HepG2 (cell line): ENCODE results near the gene POLR2F. TPM values are rescaled to one million over a fixed set of nuclear protein-coding genes. Genes with fewer than 3 reads are reported as not detected.
A peak's percentile ranks its signal among the peaks of the same experiment; 100 is the strongest.

Source experiments
- ATAC-seq: fragments of 200-7000 bp; cut with Tn5 transposase; 3 replicates; pipeline ENCODE4 v1.9.1; 2020; ENCODE audit warnings: mild to moderate bottlenecking, moderate library complexity
- BruUV-seq: library from RNA; stranded (reverse); fragments of 400-500 nt; replicated peaks from 2 replicates; lab custom pipeline; 2021; lab: Mats Ljungman, UMichigan
- CTCF ChIA-PET: fragments of 300-600 bp; formaldehyde crosslinking; extraction: SDS; loops from one replicate; lab custom pipeline; 2021; ENCODE audit warnings: low total read pairs, inconsistent platforms, low intra/inter-chr PET ratio; lab: Yijun Ruan, JAX
- POLR2A ChIA-PET: fragments of 350-600 bp; sonication (Branson Sonifier 250); formaldehyde crosslinking; loops from one replicate; lab custom pipeline; 2020; ENCODE audit warnings: antibody characterized with exemption, inconsistent platforms; lab: Yijun Ruan, JAX
- DNase-seq: peaks from one replicate; pipeline ENCODE4 v3.0.0-alpha.2; 2015; ENCODE audit warnings: low spot score
- FAIRE-seq: peaks from 3 replicates; lab custom pipeline; 2011; peaks lifted over from hg19 to GRCh38; lab: Jason Lieb, UNC
- H2AFZ ChIP-seq: one replicate; pipeline ENCODE4 v1.6.1; 2011; ENCODE audit warnings: low read length, inconsistent platforms
- H3K27ac ChIP-seq: fragments of 300-600 bp; 3 replicates; pipeline ENCODE4 v1.8.0; 2011; ENCODE audit warnings: mixed run types, mild to moderate bottlenecking, mixed read lengths, low read length, inconsistent platforms; ENCODE audit not compliant: insufficient read depth; ENCODE audit errors: extremely low read length
- H3K27me3 ChIP-seq, 2 experiments: fragments of 200-600 bp in 1 of 2; 2 replicates in 1 of 2; 3 replicates in 1 of 2; pipeline versions ENCODE4 v1.6.0 to v1.8.0; 2011; ENCODE audit warnings: low read length in 2 of 2, mild to moderate bottlenecking in 2 of 2, moderate library complexity in 2 of 2, inconsistent platforms in 1 of 2; ENCODE audit not compliant: insufficient read depth in 2 of 2, control insufficient read depth in 1 of 2
- H3K36me3 ChIP-seq, 2 experiments: fragments of 200-600 bp in 1 of 2; replicated peaks in 1 of 2; 2 replicates in 1 of 2; 3 replicates in 1 of 2; pipeline versions ENCODE4 v1.5.1 to v1.8.0; 2011; ENCODE audit warnings: low read length in 2 of 2, inconsistent platforms in 1 of 2; ENCODE audit not compliant: insufficient read depth in 2 of 2, control insufficient read depth in 1 of 2
- H3K4me1 ChIP-seq: 2 replicates; pipeline ENCODE4 v1.5.1; 2012; ENCODE audit warnings: low read length, inconsistent platforms; ENCODE audit not compliant: insufficient read depth
- H3K4me2 ChIP-seq: 2 replicates; pipeline ENCODE4 v1.6.0; 2011; ENCODE audit warnings: low read depth, low read length, inconsistent platforms
- H3K4me3 ChIP-seq, 3 experiments: fragments of 200-600 bp in 1 of 3; sonication (generic), shearing (Covaris generic) in 1 of 3; replicated peaks in 1 of 3; 2 replicates each; pipeline ENCODE4 v1.5.1; 2011 to 2016; ENCODE audit warnings: low read length in 3 of 3, inconsistent platforms in 2 of 3, low read depth in 2 of 3, mild to moderate bottlenecking in 2 of 3, control low read depth in 1 of 3, mixed read lengths in 1 of 3; ENCODE audit not compliant: insufficient read depth in 1 of 3
- H3K79me2 ChIP-seq: one replicate; pipeline ENCODE4 v1.6.1; 2011; ENCODE audit warnings: low read length, inconsistent platforms; ENCODE audit not compliant: insufficient read depth
- H3K9ac ChIP-seq: 2 replicates; pipeline ENCODE4 v1.6.0; 2011; ENCODE audit warnings: mild to moderate bottlenecking, low read depth, low read length, inconsistent platforms; ENCODE audit not compliant: insufficient read depth
- H3K9me3 ChIP-seq: 2 replicates; pipeline ENCODE4 v1.5.1; 2012; ENCODE audit warnings: mild to moderate bottlenecking, low read length
- H4K20me1 ChIP-seq: 2 replicates; pipeline ENCODE4 v1.6.0; 2011; ENCODE audit warnings: inconsistent platforms, mild to moderate bottlenecking, low read length, moderate library complexity; ENCODE audit not compliant: insufficient read depth
- GABPA ChIP-seq, 2 experiments: IDR thresholded peaks; 2 replicates each; pipeline ENCODE4 v1.6.1; 2011 to 2016; ENCODE audit warnings: low read depth in 2 of 2, low read length in 1 of 2, missing biosample characterization in 1 of 2, missing genetic modification characterization in 1 of 2
- MIXL1 ChIP-seq: IDR thresholded peaks from 2 replicates; pipeline ENCODE4 v1.6.1; 2016
- WGBS: methylation state at CpG from one replicate; pipeline ENCODE4 v1.1.6; 2017; ENCODE audit warnings: low lambda C conversion rate; 5-methylcytosine and 5-hydroxymethylcytosine counted together
- in situ Hi-C: cut with HindIII; loops from 2 replicates; pipeline ENCODE4 v1.10.0; 2017; ENCODE audit warnings: low pct_unique_long_range_greater_than_20kb; ENCODE audit not compliant: extremely low pct_ligation_motif_present
- intact Hi-C: fragments of 100-400 bp; cut with micrococcal nuclease; formaldehyde crosslinking; loops from one replicate; pipeline ENCODE4 v1.10.0; 2022; ENCODE audit not compliant: unreplicated experiment
- polyA plus RNA-seq, 8 experiments: library from polyadenylated mRNA; depleted of rRNA in 3 of 8; stranded (reverse) in 7 of 8; unstranded in 1 of 8; fragments of >200 nt; fragmentation: Illumina TruSeq in 4 of 8; extraction: Trizol in 4 of 8; gene quantifications; 2 replicates each; pipeline versions ENCODE4 v1.2.1 to v1.2.3, GENCODE V29; 2011 to 2016; ENCODE audit warnings: low read depth in 4 of 8, missing spikeins in 1 of 8, mixed read lengths in 1 of 8; ENCODE audit not compliant: insufficient read depth in 1 of 8
- total RNA-seq, 5 experiments: library from RNA; depleted of rRNA; stranded (reverse); fragments of >200 nt; fragmentation: Illumina TruSeq; extraction: Trizol; gene quantifications; 2 replicates each; pipeline ENCODE4 v1.2.3, GENCODE V29; 2016; ENCODE audit warnings: low read depth in 1 of 5
- TF ChIP-seq, protein P1 (sequence below): sonication (generic); formaldehyde crosslinking; conservative IDR thresholded peaks from 2 replicates; pipeline ENCODE4 v1.4.0; 2020; ENCODE audit warnings: missing genetic modification reagents
- TF ChIP-seq, protein P2 (sequence below): IDR thresholded peaks from 2 replicates; pipeline ENCODE4 v1.6.1; 2016; ENCODE audit warnings: mild to moderate bottlenecking, missing biosample characterization, missing genetic modification reagents
- TF ChIP-seq, protein P3 (sequence below): sonication (generic); formaldehyde crosslinking; IDR thresholded peaks from 2 replicates; pipeline ENCODE4 v1.5.1; 2020; ENCODE audit warnings: mild to moderate bottlenecking, missing genetic modification reagents, moderate library complexity
- TF ChIP-seq, protein P4 (sequence below): sonication (generic); formaldehyde crosslinking; IDR thresholded peaks from 2 replicates; pipeline ENCODE4 v1.4.0; 2020; ENCODE audit warnings: mild to moderate bottlenecking, missing genetic modification reagents
- TF ChIP-seq, protein P5 (sequence below): sonication (generic); formaldehyde crosslinking; IDR thresholded peaks from 2 replicates; pipeline ENCODE4 v1.4.0; 2020; ENCODE audit warnings: mild to moderate bottlenecking, missing genetic modification reagents
- TF ChIP-seq, protein P6 (sequence below): sonication (generic); formaldehyde crosslinking; IDR thresholded peaks from 2 replicates; pipeline ENCODE4 v1.8.1; 2023; ENCODE audit warnings: mild to moderate bottlenecking, missing genetic modification reagents
- TF ChIP-seq, protein P7 (sequence below): sonication (generic); formaldehyde crosslinking; IDR thresholded peaks from 2 replicates; pipeline ENCODE4 v1.5.0; 2020; ENCODE audit warnings: missing genetic modification reagents

Gene POLR2F
- total and polyA plus RNA-seq, 2 of the 13 experiments (the other 11 are each of a cell fraction or from before 2014, with no cell fraction given), result 135 to 158 TPM

DNA sequence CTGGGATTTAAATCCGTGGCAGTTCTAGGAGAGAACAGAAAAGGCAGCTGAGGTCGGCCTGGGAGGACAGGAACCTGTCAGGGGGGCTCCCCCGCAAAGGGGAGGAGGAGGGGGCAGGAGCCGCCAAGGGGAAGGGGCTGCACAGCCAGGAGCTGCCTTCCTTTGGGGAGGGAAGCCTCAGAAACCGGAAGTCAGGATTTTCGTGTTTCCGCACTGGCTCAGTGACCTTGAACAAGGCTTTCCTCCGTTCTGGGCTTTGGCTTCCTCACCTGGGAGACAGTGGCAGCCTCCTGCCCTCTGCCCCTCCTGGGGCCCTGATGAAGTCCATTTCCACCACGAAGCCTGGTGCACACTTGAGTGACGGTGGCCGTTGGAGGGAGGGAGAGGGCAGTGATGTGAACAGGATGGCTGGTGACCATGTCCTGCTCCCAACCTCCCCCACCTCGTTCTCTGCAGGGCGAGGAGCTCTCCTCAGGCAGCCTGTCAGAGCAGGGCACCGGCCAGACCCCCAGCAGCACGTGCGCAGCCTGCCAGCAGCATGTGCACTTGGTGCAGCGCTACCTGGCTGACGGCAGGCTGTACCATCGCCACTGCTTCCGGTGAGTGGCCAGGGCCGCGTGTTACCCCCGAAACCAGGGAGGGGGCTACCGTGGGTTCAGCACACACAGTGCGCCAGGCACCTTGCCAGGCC is 34.8 kb upstream of the POLR2F start:
- DNase-seq (no peak), FAIRE-seq (no peak), ATAC-seq (peak; percentile 27)
- intact Hi-C loops, result no loop called here
- Histone ChIP-seq H3K9me3 (no peaks in the 10 kb centered on the region), H3K4me2 (no peak overlapping the region), H3K27me3 (no peaks in the 10 kb centered on the region), H4K20me1 (no peaks in the 10 kb centered on the region), H3K79me2 (no peaks in the 10 kb centered on the region), H3K9ac (no peak overlapping the region), H3K36me3 (peaks cover 9 to 31% of the 10 kb centered on the region in 2 experiments; a peak in 4 of 5 replicates), H3K4me1 (no peaks in the 10 kb centered on the region; the same call in 1 of the 2 replicates), H3K4me3 (no peak overlapping the region), H3K27ac (no peak overlapping the region), H2AFZ (no peak overlapping the region)
- in situ Hi-C loops, result no loop called here
- POLR2A ChIA-PET, result interaction anchor here (0.8 kb wide), 1 partner anchor 29 kb away, joined by 4 read pairs; no protein-coding TSS in a partner anchor
- BruUV-seq, result no TSS peak
- 84% methylated on average over 14 of the region's 25 CpGs for WGBS
- CTCF ChIA-PET, result no interaction called here
- TF ChIP-seq, protein P1, sequence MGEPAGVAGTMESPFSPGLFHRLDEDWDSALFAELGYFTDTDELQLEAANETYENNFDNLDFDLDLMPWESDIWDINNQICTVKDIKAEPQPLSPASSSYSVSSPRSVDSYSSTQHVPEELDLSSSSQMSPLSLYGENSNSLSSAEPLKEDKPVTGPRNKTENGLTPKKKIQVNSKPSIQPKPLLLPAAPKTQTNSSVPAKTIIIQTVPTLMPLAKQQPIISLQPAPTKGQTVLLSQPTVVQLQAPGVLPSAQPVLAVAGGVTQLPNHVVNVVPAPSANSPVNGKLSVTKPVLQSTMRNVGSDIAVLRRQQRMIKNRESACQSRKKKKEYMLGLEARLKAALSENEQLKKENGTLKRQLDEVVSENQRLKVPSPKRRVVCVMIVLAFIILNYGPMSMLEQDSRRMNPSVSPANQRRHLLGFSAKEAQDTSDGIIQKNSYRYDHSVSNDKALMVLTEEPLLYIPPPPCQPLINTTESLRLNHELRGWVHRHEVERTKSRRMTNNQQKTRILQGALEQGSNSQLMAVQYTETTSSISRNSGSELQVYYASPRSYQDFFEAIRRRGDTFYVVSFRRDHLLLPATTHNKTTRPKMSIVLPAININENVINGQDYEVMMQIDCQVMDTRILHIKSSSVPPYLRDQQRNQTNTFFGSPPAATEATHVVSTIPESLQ (CRISPR knock-in tag), result no peak
- TF ChIP-seq, protein P2, sequence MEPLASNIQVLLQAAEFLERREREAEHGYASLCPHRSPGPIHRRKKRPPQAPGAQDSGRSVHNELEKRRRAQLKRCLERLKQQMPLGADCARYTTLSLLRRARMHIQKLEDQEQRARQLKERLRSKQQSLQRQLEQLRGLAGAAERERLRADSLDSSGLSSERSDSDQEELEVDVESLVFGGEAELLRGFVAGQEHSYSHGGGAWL, result no peak
- TF ChIP-seq, protein P3, sequence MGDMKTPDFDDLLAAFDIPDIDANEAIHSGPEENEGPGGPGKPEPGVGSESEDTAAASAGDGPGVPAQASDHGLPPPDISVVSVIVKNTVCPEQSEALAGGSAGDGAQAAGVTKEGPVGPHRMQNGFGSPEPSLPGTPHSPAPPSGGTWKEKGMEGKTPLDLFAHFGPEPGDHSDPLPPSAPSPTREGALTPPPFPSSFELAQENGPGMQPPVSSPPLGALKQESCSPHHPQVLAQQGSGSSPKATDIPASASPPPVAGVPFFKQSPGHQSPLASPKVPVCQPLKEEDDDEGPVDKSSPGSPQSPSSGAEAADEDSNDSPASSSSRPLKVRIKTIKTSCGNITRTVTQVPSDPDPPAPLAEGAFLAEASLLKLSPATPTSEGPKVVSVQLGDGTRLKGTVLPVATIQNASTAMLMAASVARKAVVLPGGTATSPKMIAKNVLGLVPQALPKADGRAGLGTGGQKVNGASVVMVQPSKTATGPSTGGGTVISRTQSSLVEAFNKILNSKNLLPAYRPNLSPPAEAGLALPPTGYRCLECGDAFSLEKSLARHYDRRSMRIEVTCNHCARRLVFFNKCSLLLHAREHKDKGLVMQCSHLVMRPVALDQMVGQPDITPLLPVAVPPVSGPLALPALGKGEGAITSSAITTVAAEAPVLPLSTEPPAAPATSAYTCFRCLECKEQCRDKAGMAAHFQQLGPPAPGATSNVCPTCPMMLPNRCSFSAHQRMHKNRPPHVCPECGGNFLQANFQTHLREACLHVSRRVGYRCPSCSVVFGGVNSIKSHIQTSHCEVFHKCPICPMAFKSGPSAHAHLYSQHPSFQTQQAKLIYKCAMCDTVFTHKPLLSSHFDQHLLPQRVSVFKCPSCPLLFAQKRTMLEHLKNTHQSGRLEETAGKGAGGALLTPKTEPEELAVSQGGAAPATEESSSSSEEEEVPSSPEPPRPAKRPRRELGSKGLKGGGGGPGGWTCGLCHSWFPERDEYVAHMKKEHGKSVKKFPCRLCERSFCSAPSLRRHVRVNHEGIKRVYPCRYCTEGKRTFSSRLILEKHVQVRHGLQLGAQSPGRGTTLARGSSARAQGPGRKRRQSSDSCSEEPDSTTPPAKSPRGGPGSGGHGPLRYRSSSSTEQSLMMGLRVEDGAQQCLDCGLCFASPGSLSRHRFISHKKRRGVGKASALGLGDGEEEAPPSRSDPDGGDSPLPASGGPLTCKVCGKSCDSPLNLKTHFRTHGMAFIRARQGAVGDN (CRISPR knock-in tag), result peak; percentile 45
- TF ChIP-seq, protein P4, sequence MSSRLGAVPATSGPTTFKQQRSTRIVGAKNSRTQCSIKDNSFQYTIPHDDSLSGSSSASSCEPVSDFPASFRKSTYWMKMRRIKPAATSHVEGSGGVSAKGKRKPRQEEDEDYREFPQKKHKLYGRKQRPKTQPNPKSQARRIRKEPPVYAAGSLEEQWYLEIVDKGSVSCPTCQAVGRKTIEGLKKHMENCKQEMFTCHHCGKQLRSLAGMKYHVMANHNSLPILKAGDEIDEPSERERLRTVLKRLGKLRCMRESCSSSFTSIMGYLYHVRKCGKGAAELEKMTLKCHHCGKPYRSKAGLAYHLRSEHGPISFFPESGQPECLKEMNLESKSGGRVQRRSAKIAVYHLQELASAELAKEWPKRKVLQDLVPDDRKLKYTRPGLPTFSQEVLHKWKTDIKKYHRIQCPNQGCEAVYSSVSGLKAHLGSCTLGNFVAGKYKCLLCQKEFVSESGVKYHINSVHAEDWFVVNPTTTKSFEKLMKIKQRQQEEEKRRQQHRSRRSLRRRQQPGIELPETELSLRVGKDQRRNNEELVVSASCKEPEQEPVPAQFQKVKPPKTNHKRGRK (CRISPR knock-in tag), result no peak
- TF ChIP-seq MIXL1 (CRISPR knock-in tag) (no peak), GABPA (IDR thresholded peaks at IDR 0.05; ENCODE audit: low read depth, low read length) (no peak), GABPA (CRISPR knock-in tag; IDR thresholded peaks at IDR 0.05; ENCODE audit: low read depth) (peak; percentile 61)
- TF ChIP-seq, protein P5, sequence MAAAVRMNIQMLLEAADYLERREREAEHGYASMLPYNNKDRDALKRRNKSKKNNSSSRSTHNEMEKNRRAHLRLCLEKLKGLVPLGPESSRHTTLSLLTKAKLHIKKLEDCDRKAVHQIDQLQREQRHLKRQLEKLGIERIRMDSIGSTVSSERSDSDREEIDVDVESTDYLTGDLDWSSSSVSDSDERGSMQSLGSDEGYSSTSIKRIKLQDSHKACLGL, result no peak
- TF ChIP-seq, protein P6, sequence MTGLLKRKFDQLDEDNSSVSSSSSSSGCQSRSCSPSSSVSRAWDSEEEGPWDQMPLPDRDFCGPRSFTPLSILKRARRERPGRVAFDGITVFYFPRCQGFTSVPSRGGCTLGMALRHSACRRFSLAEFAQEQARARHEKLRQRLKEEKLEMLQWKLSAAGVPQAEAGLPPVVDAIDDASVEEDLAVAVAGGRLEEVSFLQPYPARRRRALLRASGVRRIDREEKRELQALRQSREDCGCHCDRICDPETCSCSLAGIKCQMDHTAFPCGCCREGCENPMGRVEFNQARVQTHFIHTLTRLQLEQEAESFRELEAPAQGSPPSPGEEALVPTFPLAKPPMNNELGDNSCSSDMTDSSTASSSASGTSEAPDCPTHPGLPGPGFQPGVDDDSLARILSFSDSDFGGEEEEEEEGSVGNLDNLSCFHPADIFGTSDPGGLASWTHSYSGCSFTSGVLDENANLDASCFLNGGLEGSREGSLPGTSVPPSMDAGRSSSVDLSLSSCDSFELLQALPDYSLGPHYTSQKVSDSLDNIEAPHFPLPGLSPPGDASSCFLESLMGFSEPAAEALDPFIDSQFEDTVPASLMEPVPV (CRISPR knock-in tag), result no peak
- TF ChIP-seq, protein P7, sequence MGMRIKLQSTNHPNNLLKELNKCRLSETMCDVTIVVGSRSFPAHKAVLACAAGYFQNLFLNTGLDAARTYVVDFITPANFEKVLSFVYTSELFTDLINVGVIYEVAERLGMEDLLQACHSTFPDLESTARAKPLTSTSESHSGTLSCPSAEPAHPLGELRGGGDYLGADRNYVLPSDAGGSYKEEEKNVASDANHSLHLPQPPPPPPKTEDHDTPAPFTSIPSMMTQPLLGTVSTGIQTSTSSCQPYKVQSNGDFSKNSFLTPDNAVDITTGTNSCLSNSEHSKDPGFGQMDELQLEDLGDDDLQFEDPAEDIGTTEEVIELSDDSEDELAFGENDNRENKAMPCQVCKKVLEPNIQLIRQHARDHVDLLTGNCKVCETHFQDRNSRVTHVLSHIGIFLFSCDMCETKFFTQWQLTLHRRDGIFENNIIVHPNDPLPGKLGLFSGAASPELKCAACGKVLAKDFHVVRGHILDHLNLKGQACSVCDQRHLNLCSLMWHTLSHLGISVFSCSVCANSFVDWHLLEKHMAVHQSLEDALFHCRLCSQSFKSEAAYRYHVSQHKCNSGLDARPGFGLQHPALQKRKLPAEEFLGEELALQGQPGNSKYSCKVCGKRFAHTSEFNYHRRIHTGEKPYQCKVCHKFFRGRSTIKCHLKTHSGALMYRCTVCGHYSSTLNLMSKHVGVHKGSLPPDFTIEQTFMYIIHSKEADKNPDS (CRISPR knock-in tag), result no peak
